ENCODE measurements around the gene S100P.
"Not testable (repeated sequence)": the region's sequence is repeated elsewhere in the genome, so short reads cannot be mapped to it uniquely, and the experiment has no call there.

Gene S100P

GRCh38 chr4:6693231-6694176 lies at the start of gene S100P:
Gene S100P (plus strand): TSS chr4:6693878. CDS start chr4:6693933, 55 bp downstream.
- TF ChIP-seq CTCF (IDR thresholded peaks at IDR 0.05; ENCODE audit: low read depth, low read length, missing control alignments): no peak
- no peak within 1 kb of the TSS for H3K4me3 ChIP-seq (ENCODE audit: low read depth, low read length)
- DNase-seq (ENCODE audit: low read depth): no peak

- no peak overlapping the region for H3K4me3 ChIP-seq (ENCODE audit: low read depth, low read length)
- DNase-seq (ENCODE audit: low read depth): no peak
- TF ChIP-seq CTCF (IDR thresholded peaks at IDR 0.05; ENCODE audit: low read depth, low read length, missing control alignments): no peak
These were observed 48.7 kb upstream of the S100P start for GRCh38 chr4:6644792-6645530.

- TF ChIP-seq CTCF (IDR thresholded peaks at IDR 0.05; ENCODE audit: low read depth, low read length, missing control alignments): no peak
- H3K4me3 ChIP-seq (ENCODE audit: low read depth, low read length): no peak overlapping the region
- no peak for DNase-seq (ENCODE audit: low read depth)
These were observed 46.5 kb upstream of the S100P start for GRCh38 chr4:6647169-6647568.

GRCh38 chr4:6647582-6648230 lies 46.0 kb upstream of the S100P start:
- DNase-seq (ENCODE audit: low read depth): no peak
- no peak for TF ChIP-seq CTCF (IDR thresholded peaks at IDR 0.05; ENCODE audit: low read depth, low read length, missing control alignments)
- H3K4me3 ChIP-seq (ENCODE audit: low read depth, low read length): no peak overlapping the region

- no peak for TF ChIP-seq CTCF (IDR thresholded peaks at IDR 0.05; ENCODE audit: low read depth, low read length, missing control alignments)
- no peak overlapping the region for H3K4me3 ChIP-seq (ENCODE audit: low read depth, low read length)
- no peak for DNase-seq (ENCODE audit: low read depth)
These were observed 44.5 kb upstream of the S100P start for GRCh38 chr4:6649216-6649615.

GRCh38 chr4:6654211-6654610 lies 39.5 kb upstream of the S100P start:
- DNase-seq (ENCODE audit: low read depth): not testable (repeated sequence)

GRCh38 chr4:6655291-6655690 lies 38.4 kb upstream of the S100P start:
- H3K4me3 ChIP-seq (ENCODE audit: low read depth, low read length); DNase-seq (ENCODE audit: low read depth): not testable (repeated sequence)

More at GRCh38 chr4:6654211-6654610, 39.5 kb upstream of the S100P start:
- not testable (repeated sequence) for H3K4me3 ChIP-seq (ENCODE audit: low read depth, low read length)

All from GM12864 (cell line).